ENCODE results near the gene CD53.

DNA sequence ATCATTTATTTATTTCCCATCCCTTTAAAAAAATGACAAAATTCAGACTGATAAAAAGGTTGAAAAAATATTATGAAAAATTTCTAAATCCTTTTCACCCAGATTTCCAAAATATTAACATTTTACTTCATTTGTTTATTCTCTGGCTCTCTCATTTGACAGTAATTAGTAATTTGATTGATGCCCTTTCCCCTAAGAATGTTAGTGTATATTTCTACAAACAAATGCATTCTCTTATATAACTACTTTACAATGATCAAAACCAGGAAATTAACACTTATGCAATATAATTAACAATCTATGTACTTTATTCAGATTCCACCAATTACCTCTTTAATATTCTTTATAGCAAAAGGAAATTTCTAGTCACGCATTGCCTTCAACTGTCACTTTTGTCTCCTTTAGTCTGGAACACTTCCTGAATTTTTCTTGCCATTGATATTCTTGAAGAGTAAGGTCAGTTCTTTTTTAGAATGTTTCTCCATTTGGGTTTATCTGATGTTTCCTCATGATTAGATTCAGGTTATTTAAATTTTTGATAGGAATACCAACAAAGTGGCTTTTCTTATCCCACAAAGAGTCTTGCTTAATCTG lies 3.9 kb downstream of the CD53 start:
- TF ChIP-seq CTCF (conservative IDR thresholded peaks at IDR 0.05; ENCODE audit: low read depth, low read length), result no peak
- TF ChIP-seq POLR2A (IDR thresholded peaks at IDR 0.05; ENCODE audit: low read depth, low read length), result no peak
- TF ChIP-seq MXI1 (IDR thresholded peaks at IDR 0.05; ENCODE audit: borderline replicate concordance, low read depth, low read length), result no peak
- TF ChIP-seq MAFK (IDR thresholded peaks at IDR 0.05; ENCODE audit: low read depth, low read length), result no peak
- TF ChIP-seq SMC3 (IDR thresholded peaks at IDR 0.05; ENCODE audit: low read depth, low read length), result no peak
- TF ChIP-seq MAZ (IDR thresholded peaks at IDR 0.05; ENCODE audit: borderline replicate concordance, low read depth, low read length), result no peak
- TF ChIP-seq NFE2L2 (IDR thresholded peaks at IDR 0.05; ENCODE audit: low read depth, low read length), result no peak
- TF ChIP-seq RCOR1 (IDR thresholded peaks at IDR 0.05; ENCODE audit: insufficient replicate concordance, low read length), result no peak
- no peak for TF ChIP-seq RAD21 (IDR thresholded peaks at IDR 0.05; ENCODE audit: low read length)
- TF ChIP-seq FOS (IDR thresholded peaks at IDR 0.05; ENCODE audit: low read depth, low read length), result no peak
- TF ChIP-seq, protein P1, sequence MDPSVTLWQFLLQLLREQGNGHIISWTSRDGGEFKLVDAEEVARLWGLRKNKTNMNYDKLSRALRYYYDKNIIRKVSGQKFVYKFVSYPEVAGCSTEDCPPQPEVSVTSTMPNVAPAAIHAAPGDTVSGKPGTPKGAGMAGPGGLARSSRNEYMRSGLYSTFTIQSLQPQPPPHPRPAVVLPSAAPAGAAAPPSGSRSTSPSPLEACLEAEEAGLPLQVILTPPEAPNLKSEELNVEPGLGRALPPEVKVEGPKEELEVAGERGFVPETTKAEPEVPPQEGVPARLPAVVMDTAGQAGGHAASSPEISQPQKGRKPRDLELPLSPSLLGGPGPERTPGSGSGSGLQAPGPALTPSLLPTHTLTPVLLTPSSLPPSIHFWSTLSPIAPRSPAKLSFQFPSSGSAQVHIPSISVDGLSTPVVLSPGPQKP (IDR thresholded peaks at IDR 0.05; ENCODE audit: borderline replicate concordance, low read depth, low read length), result no peak
- no peak for TF ChIP-seq USF2 (IDR thresholded peaks at IDR 0.05; ENCODE audit: low read depth, low read length)
- TF ChIP-seq CEBPB (IDR thresholded peaks at IDR 0.05; ENCODE audit: low read depth, low read length), result no peak
- TF ChIP-seq RFX5 (IDR thresholded peaks at IDR 0.05; ENCODE audit: low read depth, low read length), result no peak

Data from IMR-90 (cell line).